Measurements from ENCODE around the gene PLOD3. TPM values are rescaled to one million over a fixed set of nuclear protein-coding genes. Genes with fewer than 3 reads are reported as not detected.

PLOD3 gene
- total and polyA plus RNA-seq, 9 of the 15 experiments (the other 6 are each of a cell fraction or from before 2014, with no cell fraction given): 2.8 to 101 (median 30.9) TPM

- TF ChIP-seq THAP12 (CRISPR knock-in tag; IDR thresholded peaks at IDR 0.05) (no peak), L3MBTL2 (IDR thresholded peaks at IDR 0.05) (peak; percentile 57; the same call in 1 of the 2 replicates), CHCHD3 (CRISPR knock-in tag; IDR thresholded peaks at IDR 0.05) (no peak), ATF1 (CRISPR knock-in tag; IDR thresholded peaks at IDR 0.05) (no peak), ATF1 (tag; IDR thresholded peaks at IDR 0.05) (peak; percentile 36; the same call in 1 of the 2 replicates), CBX1 (IDR thresholded peaks at IDR 0.05; ENCODE audit: low read depth) (0 out of 2 replicates have a peak, but pooled peaks have one; percentile 13), E2F1 (CRISPR knock-in tag; IDR thresholded peaks at IDR 0.05) (no peak)
Measured at GRCh38 chr7:101172854-101173751, 44.3 kb downstream of the PLOD3 start (continued).

All from K562 (cell line).